Measurements from ENCODE around the gene TMEM247. TPM values are rescaled to one million over a fixed set of nuclear protein-coding genes. Genes with fewer than 3 reads are reported as not detected.

Gene TMEM247
- total RNA-seq, 1 experiment from 2014 or later, result not detected

DNA sequence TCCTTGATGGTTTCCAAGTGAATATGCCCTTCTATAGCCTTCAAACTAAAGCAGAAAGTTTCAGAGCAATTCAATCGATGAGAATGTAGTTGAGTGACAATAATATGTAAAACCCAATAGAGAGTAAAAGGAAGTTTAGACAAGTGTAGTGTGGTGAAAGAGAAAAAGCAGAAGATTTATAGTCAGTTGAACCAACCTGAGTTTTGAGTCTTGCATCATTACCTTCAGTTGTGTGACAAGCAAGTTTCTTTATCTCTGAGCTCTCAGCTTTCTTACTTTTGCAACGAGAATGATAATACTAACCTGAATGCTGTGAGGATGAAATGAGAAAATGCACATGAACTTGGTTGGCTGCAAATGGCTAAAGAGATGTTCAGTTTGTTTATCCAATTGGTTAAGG, 40.6 kb upstream of the TMEM247 start:
- H3K27ac ChIP-seq, result no peak overlapping the region
- H3K4me1 ChIP-seq (replicated peaks; ENCODE audit: insufficient read depth), result 0 out of 2 replicates have a peak, but pooled peaks cover 5% of the 10 kb centered on the region
- no peak overlapping the region for H3K4me2 ChIP-seq
- ChIA-PET POLR2A (ENCODE audit: unreplicated experiment) (interaction anchor here (0.7 kb wide), 1 partner anchor 25 kb away, joined by 3 read pairs; no protein-coding TSS in a partner anchor), CTCF (no interaction called here)
- no peak for DNase-seq
- H3K36me3 ChIP-seq (ENCODE audit: low read depth), result no peaks in the 10 kb centered on the region
- no peak overlapping the region for H3K4me3 ChIP-seq
- peak overlapping the region; percentile 17; the same call in 1 of the 2 replicates for H2AFZ ChIP-seq
- H3K9me3 ChIP-seq (ENCODE audit: insufficient read depth, low read depth), result no peaks in the 10 kb centered on the region
- intact Hi-C loops (cut with micrococcal nuclease; ENCODE audit: unreplicated experiment), result no loop called here
- no peaks in the 10 kb centered on the region for H3F3A ChIP-seq (ENCODE audit: insufficient read depth, low read depth)
- H3K27me3 ChIP-seq (ENCODE audit: insufficient read depth, low read depth), result no peaks in the 10 kb centered on the region
- BruUV-seq (replicated peaks), result no TSS peak
- no peaks in the 10 kb centered on the region for H4K20me1 ChIP-seq (ENCODE audit: insufficient read depth)
- TF ChIP-seq, protein P1, sequence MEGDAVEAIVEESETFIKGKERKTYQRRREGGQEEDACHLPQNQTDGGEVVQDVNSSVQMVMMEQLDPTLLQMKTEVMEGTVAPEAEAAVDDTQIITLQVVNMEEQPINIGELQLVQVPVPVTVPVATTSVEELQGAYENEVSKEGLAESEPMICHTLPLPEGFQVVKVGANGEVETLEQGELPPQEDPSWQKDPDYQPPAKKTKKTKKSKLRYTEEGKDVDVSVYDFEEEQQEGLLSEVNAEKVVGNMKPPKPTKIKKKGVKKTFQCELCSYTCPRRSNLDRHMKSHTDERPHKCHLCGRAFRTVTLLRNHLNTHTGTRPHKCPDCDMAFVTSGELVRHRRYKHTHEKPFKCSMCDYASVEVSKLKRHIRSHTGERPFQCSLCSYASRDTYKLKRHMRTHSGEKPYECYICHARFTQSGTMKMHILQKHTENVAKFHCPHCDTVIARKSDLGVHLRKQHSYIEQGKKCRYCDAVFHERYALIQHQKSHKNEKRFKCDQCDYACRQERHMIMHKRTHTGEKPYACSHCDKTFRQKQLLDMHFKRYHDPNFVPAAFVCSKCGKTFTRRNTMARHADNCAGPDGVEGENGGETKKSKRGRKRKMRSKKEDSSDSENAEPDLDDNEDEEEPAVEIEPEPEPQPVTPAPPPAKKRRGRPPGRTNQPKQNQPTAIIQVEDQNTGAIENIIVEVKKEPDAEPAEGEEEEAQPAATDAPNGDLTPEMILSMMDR (conservative IDR thresholded peaks at IDR 0.05), result no peak
- no peak for TF ChIP-seq EZH2 (IDR thresholded peaks at IDR 0.05; ENCODE audit: low read depth)
- H3K9me2 ChIP-seq (ENCODE audit: insufficient read depth), result no peaks in the 10 kb centered on the region
- H3K79me2 ChIP-seq (ENCODE audit: low read depth), result no peaks in the 10 kb centered on the region

DNA sequence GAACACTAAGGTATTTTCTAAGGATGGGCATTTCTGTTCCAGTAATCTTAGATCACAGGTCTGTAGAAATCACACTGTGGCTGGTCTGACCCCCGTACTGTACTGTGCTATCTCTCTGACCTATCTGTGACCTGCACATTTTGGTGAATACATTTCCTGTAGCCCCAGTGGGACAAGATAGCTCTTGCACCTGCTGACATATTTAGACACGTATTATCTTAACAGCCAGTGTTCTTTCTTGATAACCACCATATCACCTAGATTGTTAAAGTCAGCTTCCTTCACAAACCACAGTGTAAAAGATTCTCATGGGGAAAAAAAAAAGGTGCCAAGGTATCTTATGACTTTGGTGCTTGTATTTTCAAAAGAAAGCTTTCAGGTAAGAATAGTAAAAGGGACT, 39.8 kb upstream of the TMEM247 start:
- H4K20me1 ChIP-seq (ENCODE audit: insufficient read depth), result no peaks in the 10 kb centered on the region
- H3K9me2 ChIP-seq (ENCODE audit: insufficient read depth), result no peaks in the 10 kb centered on the region
- H3K9me3 ChIP-seq (ENCODE audit: insufficient read depth, low read depth), result 0 out of 2 replicates have a peak, but pooled peaks cover 2% of the 10 kb centered on the region
- ChIA-PET POLR2A (ENCODE audit: unreplicated experiment) (no interaction called here), CTCF (no interaction called here)
- no peak overlapping the region for H2AFZ ChIP-seq
- intact Hi-C loops (cut with micrococcal nuclease; ENCODE audit: unreplicated experiment), result no loop called here
- H3K4me3 ChIP-seq, result no peak overlapping the region
- no peak overlapping the region for H3K27ac ChIP-seq
- H3F3A ChIP-seq (ENCODE audit: insufficient read depth, low read depth), result no peaks in the 10 kb centered on the region
- H3K4me2 ChIP-seq, result no peak overlapping the region
- DNase-seq, result no peak
- no TSS peak for BruUV-seq (replicated peaks)
- H3K36me3 ChIP-seq (ENCODE audit: low read depth), result no peaks in the 10 kb centered on the region
- H3K27me3 ChIP-seq (ENCODE audit: insufficient read depth, low read depth), result no peaks in the 10 kb centered on the region
- H3K4me1 ChIP-seq (replicated peaks; ENCODE audit: insufficient read depth), result 0 out of 2 replicates have a peak, but pooled peaks cover 5% of the 10 kb centered on the region
- H3K79me2 ChIP-seq (ENCODE audit: low read depth), result no peaks in the 10 kb centered on the region
- TF ChIP-seq, protein P1 (conservative IDR thresholded peaks at IDR 0.05), result no peak
- TF ChIP-seq EZH2 (IDR thresholded peaks at IDR 0.05; ENCODE audit: low read depth), result no peak

DNA sequence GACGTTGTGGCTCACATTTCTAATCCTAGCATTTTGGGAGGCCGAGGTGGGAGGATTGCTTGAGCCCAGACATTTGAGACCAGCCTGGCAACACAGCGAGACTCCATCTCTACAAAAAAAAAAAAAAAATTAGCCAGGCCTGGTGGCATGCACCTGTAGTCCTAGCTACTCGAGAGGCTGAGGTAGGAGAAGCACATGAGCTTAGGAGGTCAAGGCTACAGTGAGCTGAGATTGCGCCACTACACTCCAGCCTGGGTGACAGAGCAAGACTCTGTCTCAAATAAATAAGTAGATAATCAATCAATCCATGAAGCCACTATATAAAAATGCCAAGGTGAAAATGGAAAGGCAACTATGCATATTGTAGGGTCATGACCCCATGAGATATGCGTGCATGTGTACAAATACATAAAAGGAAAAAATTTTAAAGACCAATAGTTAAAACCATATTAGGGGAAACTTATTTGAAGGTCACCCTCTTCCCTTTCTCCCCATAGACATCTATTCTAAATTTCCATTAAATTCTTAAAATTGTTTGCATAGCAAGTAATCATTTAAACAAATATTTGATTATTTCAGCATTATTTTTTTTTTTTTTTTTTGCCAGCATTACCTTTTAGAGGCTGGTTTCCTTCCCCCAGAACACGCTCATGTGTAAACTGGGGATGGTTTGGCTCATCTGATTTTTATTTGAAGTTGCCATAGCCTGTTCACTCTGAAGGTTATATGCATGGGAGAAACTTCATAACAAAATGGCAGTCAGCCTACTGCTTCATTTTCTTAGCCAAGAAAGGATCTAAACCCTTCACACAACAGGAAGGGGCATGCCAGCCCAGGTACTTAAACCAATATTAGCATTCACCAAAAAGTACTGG, 37.3 kb upstream of the TMEM247 start:
- Histone ChIP-seq H3K36me3 (ENCODE audit: low read depth) (no peaks in the 10 kb centered on the region), H3F3A (ENCODE audit: insufficient read depth, low read depth) (no peaks in the 10 kb centered on the region), H3K27ac (no peak overlapping the region), H3K9me2 (ENCODE audit: insufficient read depth) (no peaks in the 10 kb centered on the region), H3K4me1 (replicated peaks; ENCODE audit: insufficient read depth) (0 out of 2 replicates have a peak, but pooled peaks cover 5% of the 10 kb centered on the region), H2AFZ (no peak overlapping the region), H3K4me2 (no peak overlapping the region), H3K79me2 (ENCODE audit: low read depth) (no peaks in the 10 kb centered on the region), H3K4me3 (no peak overlapping the region), H4K20me1 (ENCODE audit: insufficient read depth) (no peaks in the 10 kb centered on the region), H3K27me3 (ENCODE audit: insufficient read depth, low read depth) (no peaks in the 10 kb centered on the region), H3K9me3 (ENCODE audit: insufficient read depth, low read depth) (peaks cover 8% of the 10 kb centered on the region; the same call in 1 of the 2 replicates)
- TF ChIP-seq EZH2 (IDR thresholded peaks at IDR 0.05; ENCODE audit: low read depth), result no peak
- TF ChIP-seq, protein P1 (conservative IDR thresholded peaks at IDR 0.05), result no peak
- ChIA-PET POLR2A (ENCODE audit: unreplicated experiment) (interaction anchor here (0.7 kb wide), 1 partner anchor 29 kb away, joined by 11 read pairs; no protein-coding TSS in a partner anchor), CTCF (interaction anchor here (0.7 to 1.1 kb wide), 2 partner anchors 15 to 20 kb away, joined by 3 to 6 read pairs; no protein-coding TSS in a partner anchor)
- intact Hi-C loops (cut with micrococcal nuclease; ENCODE audit: unreplicated experiment), result no loop called here
- no TSS peak for BruUV-seq (replicated peaks)
- no peak for DNase-seq

All from PC-9 (cell line).